ENCODE data around the gene TMED4.
"Not testable (repeated sequence)": the region's sequence is repeated elsewhere in the genome, so short reads cannot be mapped to it uniquely, and the experiment has no call there.

Gene TMED4

GRCh38 chr7:44557485-44557884 lies 24.5 kb downstream of the TMED4 start:
- H3K27ac ChIP-seq (ENCODE audit: low read length) = no peak overlapping the region
- H3K36me3 ChIP-seq (ENCODE audit: control insufficient read depth, insufficient read depth, low read length) = no peaks in the 10 kb centered on the region
- no peaks in the 10 kb centered on the region for H3K27me3 ChIP-seq (ENCODE audit: control insufficient read depth, insufficient read depth, low read length)
- no peaks in the 10 kb centered on the region; the same call in 1 of the 2 replicates for H3K4me1 ChIP-seq (ENCODE audit: control insufficient read depth, insufficient read depth, low read length)
- DNase-seq (ENCODE audit: low read depth, low spot score) = no peak
- H3K4me3 ChIP-seq (ENCODE audit: low read length) = no peak overlapping the region
- no peaks in the 10 kb centered on the region for H3K9me3 ChIP-seq (ENCODE audit: control insufficient read depth, insufficient read depth, low read length)
- no CpG with 5 or more reads among the region's 2 CpGs for WGBS (ENCODE audit: insufficient coverage, insufficient read length)

GRCh38 chr7:44555350-44555749 lies 26.7 kb downstream of the TMED4 start:
- no peaks in the 10 kb centered on the region for H3K36me3 ChIP-seq (ENCODE audit: control insufficient read depth, insufficient read depth, low read length)
- no peaks in the 10 kb centered on the region for H3K27me3 ChIP-seq (ENCODE audit: control insufficient read depth, insufficient read depth, low read length)
- no peak for DNase-seq (ENCODE audit: low read depth, low spot score)
- WGBS (ENCODE audit: insufficient coverage, insufficient read length) = no CpG with 5 or more reads among the region's 2 CpGs
- H3K27ac ChIP-seq (ENCODE audit: low read length) = no peak overlapping the region
- H3K9me3 ChIP-seq (ENCODE audit: control insufficient read depth, insufficient read depth, low read length) = no peaks in the 10 kb centered on the region
- no peak overlapping the region for H3K4me3 ChIP-seq (ENCODE audit: low read length)
- no peaks in the 10 kb centered on the region for H3K4me1 ChIP-seq (ENCODE audit: control insufficient read depth, insufficient read depth, low read length)

- H3K9me3 ChIP-seq (ENCODE audit: control insufficient read depth, insufficient read depth, low read length); H3K27ac ChIP-seq (ENCODE audit: low read length); H3K4me1 ChIP-seq (ENCODE audit: control insufficient read depth, insufficient read depth, low read length); H3K36me3 ChIP-seq (ENCODE audit: control insufficient read depth, insufficient read depth, low read length); DNase-seq (ENCODE audit: low read depth, low spot score); H3K27me3 ChIP-seq (ENCODE audit: control insufficient read depth, insufficient read depth, low read length); H3K4me3 ChIP-seq (ENCODE audit: low read length): not testable (repeated sequence)
- no CpG with 5 or more reads among the region's 3 CpGs for WGBS (ENCODE audit: insufficient coverage, insufficient read length)
Observed at GRCh38 chr7:44552473-44553005, 29.5 kb downstream of the TMED4 start.

- Histone ChIP-seq H3K27ac (ENCODE audit: low read length) (no peak overlapping the region), H3K36me3 (ENCODE audit: control insufficient read depth, insufficient read depth, low read length) (no peaks in the 10 kb centered on the region), H3K4me1 (ENCODE audit: control insufficient read depth, insufficient read depth, low read length) (no peaks in the 10 kb centered on the region), H3K9me3 (ENCODE audit: control insufficient read depth, insufficient read depth, low read length) (no peaks in the 10 kb centered on the region), H3K27me3 (ENCODE audit: control insufficient read depth, insufficient read depth, low read length) (no peaks in the 10 kb centered on the region), H3K4me3 (ENCODE audit: low read length) (no peak overlapping the region)
- no CpG with 5 or more reads among the region's 3 CpGs for WGBS (ENCODE audit: insufficient coverage, insufficient read length)
- DNase-seq (ENCODE audit: low read depth, low spot score) = no peak
Observed at GRCh38 chr7:44549457-44549856, 32.6 kb downstream of the TMED4 start.

- no peaks in the 10 kb centered on the region for H3K4me1 ChIP-seq (ENCODE audit: control insufficient read depth, insufficient read depth, low read length)
- DNase-seq (ENCODE audit: low read depth, low spot score) = no peak
- H3K4me3 ChIP-seq (ENCODE audit: low read length) = no peak overlapping the region
- H3K36me3 ChIP-seq (ENCODE audit: control insufficient read depth, insufficient read depth, low read length) = no peaks in the 10 kb centered on the region
- H3K9me3 ChIP-seq (ENCODE audit: control insufficient read depth, insufficient read depth, low read length) = no peaks in the 10 kb centered on the region
- no peak overlapping the region for H3K27ac ChIP-seq (ENCODE audit: low read length)
- WGBS (ENCODE audit: insufficient coverage, insufficient read length) = no CpG with 5 or more reads among the region's 3 CpGs
- H3K27me3 ChIP-seq (ENCODE audit: control insufficient read depth, insufficient read depth, low read length) = no peaks in the 10 kb centered on the region
Observed at GRCh38 chr7:44548893-44549292, 33.1 kb downstream of the TMED4 start.

- Histone ChIP-seq H3K27ac (ENCODE audit: low read length) (no peak overlapping the region), H3K27me3 (ENCODE audit: control insufficient read depth, insufficient read depth, low read length) (no peaks in the 10 kb centered on the region), H3K36me3 (ENCODE audit: control insufficient read depth, insufficient read depth, low read length) (no peaks in the 10 kb centered on the region), H3K4me1 (ENCODE audit: control insufficient read depth, insufficient read depth, low read length) (no peaks in the 10 kb centered on the region), H3K9me3 (ENCODE audit: control insufficient read depth, insufficient read depth, low read length) (no peaks in the 10 kb centered on the region), H3K4me3 (ENCODE audit: low read length) (no peak overlapping the region)
- no peak for DNase-seq (ENCODE audit: low read depth, low spot score)
- WGBS (ENCODE audit: insufficient coverage, insufficient read length) = no CpG with 5 or more reads among the region's 6 CpGs
Observed at GRCh38 chr7:44547536-44548231, 34.3 kb downstream of the TMED4 start.

- WGBS (ENCODE audit: insufficient coverage, insufficient read length) = no CpG with 5 or more reads among the region's 6 CpGs
- no peak for DNase-seq (ENCODE audit: low read depth, low spot score)
Observed at GRCh38 chr7:44541876-44542610, 40.0 kb downstream of the TMED4 start.

GRCh38 chr7:44541028-44541869 lies 40.8 kb downstream of the TMED4 start, which contains the start of gene NPC1L1:
NPC1L1 (minus strand) TSS chr7:44541330; CDS start chr7:44541259, 71 bp downstream.
- no peak for DNase-seq (ENCODE audit: low read depth, low spot score)
- Histone ChIP-seq H3K4me1 (ENCODE audit: control insufficient read depth, insufficient read depth, low read length) (no peaks in the 10 kb centered on the region), H3K36me3 (ENCODE audit: control insufficient read depth, insufficient read depth, low read length) (no peaks in the 10 kb centered on the region), H3K27me3 (ENCODE audit: control insufficient read depth, insufficient read depth, low read length) (no peaks in the 10 kb centered on the region), H3K9me3 (ENCODE audit: control insufficient read depth, insufficient read depth, low read length) (no peaks in the 10 kb centered on the region), H3K27ac (ENCODE audit: low read length) (no peak within 1 kb of the TSS), H3K4me3 (ENCODE audit: low read length) (no peak within 1 kb of the TSS)
- no CpG with 5 or more reads among the region's 20 CpGs for WGBS (ENCODE audit: insufficient coverage, insufficient read length)

More at GRCh38 chr7:44541876-44542610, 40.0 kb downstream of the TMED4 start:
- H3K9me3 ChIP-seq (ENCODE audit: control insufficient read depth, insufficient read depth, low read length) = no peaks in the 10 kb centered on the region
- H3K27me3 ChIP-seq (ENCODE audit: control insufficient read depth, insufficient read depth, low read length) = no peaks in the 10 kb centered on the region
- no peak overlapping the region for H3K4me3 ChIP-seq (ENCODE audit: low read length)
- no peak overlapping the region for H3K27ac ChIP-seq (ENCODE audit: low read length)
- H3K4me1 ChIP-seq (ENCODE audit: control insufficient read depth, insufficient read depth, low read length) = no peaks in the 10 kb centered on the region
- H3K36me3 ChIP-seq (ENCODE audit: control insufficient read depth, insufficient read depth, low read length) = no peaks in the 10 kb centered on the region

- H3K4me3 ChIP-seq (ENCODE audit: low read length) = no peak overlapping the region
Observed at GRCh38 chr7:44540592-44541027, 41.4 kb downstream of the TMED4 start.

More at GRCh38 chr7:44540592-44541027, 41.4 kb downstream of the TMED4 start:
- no peak overlapping the region for H3K27ac ChIP-seq (ENCODE audit: low read length)
- no peaks in the 10 kb centered on the region for H3K9me3 ChIP-seq (ENCODE audit: control insufficient read depth, insufficient read depth, low read length)
- WGBS (ENCODE audit: insufficient coverage, insufficient read length) = no CpG with 5 or more reads among the region's 5 CpGs
- no peaks in the 10 kb centered on the region for H3K27me3 ChIP-seq (ENCODE audit: control insufficient read depth, insufficient read depth, low read length)
- DNase-seq (ENCODE audit: low read depth, low spot score) = no peak
- H3K36me3 ChIP-seq (ENCODE audit: control insufficient read depth, insufficient read depth, low read length) = no peaks in the 10 kb centered on the region
- no peaks in the 10 kb centered on the region for H3K4me1 ChIP-seq (ENCODE audit: control insufficient read depth, insufficient read depth, low read length)

Data from iPS DF 6.9 (cell line).